ELF-1 (cell line): ENCODE data around the gene WDR81.

Source experiments
- DNase-seq: peaks from one replicate; pipeline ENCODE4 v3.0.0-alpha.2; 2016; ENCODE audit warnings: low read depth, low spot score

The WDR81 gene

DNA sequence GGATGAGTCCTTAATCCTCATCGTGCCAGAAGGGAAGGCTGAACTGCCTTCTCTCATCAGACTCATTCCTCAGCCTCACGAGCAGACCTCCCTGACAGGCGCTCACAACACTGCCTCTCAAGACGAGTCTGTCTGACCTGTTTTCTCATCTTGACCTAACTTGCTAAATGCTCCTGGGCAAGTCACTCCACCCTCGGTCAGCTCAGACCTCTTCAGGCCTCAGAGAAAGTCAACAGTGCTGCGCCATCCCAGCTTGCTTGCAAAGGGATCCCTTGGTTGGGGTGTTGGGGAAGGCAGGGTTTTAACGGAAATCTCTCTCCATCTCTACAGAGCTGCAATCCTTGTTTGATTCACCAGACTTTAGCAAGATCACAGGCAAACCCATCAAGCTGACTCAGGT, 52.4 kb downstream of the WDR81 start:
- no peak for DNase-seq

DNA sequence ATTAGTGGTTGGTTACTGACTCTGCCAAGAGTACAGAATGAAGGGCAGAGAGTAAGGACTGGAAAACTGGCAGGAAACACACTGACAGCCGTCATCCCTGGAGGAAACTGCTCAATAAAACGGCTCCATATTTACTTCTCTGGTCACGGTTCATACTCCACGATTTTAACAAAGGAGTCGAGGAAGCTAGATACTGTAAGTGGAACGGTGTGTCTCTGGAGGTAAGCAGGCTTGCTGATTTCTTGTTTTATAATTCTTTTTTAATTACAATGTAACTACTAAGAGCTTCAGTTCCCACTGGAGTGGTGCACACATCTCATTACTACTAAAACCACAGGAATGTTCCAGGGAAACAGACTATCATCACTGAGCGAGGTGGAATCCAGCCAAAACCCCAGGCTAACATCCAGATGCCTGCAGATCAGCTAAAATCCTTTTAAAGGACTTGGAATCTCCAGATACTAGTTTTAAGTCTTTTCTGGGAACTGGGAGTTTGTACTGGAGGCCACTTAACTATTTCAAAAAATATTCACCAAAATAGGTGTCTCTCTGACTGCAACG, 55.1 kb downstream of the WDR81 start:
- DNase-seq = no peak

DNA sequence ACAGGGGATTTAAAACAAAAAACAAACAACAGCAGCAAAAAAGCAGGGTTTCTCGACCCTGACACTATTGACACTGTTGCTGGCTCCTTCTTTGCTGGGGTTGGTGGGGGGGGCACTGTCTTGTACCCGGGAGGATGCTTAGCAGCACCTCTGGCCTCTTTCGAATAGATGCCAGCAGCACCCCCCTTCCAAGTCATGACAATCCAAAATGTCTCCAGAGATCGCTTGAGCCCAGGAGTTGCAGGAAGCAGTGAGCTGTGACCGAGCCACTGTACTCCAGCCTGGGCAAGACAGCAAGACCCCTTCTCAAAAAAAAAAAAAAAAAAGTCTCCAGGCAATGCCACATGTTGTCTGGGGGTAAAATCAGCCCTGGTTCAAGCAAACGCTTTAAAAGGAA, 57.7 kb downstream of the WDR81 start:
- no peak for DNase-seq

DNA sequence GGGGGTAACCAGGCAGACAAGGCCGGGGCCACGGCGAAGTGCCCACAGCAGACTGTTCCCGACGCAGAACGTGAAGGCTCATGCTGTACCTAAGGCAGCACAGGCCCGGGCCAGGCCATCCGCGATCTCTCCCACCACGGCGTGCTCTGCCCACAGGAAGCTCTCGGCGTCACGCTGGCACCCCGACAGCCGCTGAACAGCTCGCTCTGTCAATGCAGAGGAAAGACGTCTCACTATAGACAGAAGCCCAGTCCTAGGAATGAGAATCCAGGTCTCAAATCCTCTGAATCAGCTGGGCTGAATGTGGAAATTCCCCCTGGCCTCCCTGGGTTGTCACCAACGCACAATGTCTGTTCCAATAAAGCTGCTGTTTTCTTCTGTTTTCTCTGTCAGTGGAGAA, 58.8 kb downstream of the WDR81 start:
- no peak for DNase-seq

DNA sequence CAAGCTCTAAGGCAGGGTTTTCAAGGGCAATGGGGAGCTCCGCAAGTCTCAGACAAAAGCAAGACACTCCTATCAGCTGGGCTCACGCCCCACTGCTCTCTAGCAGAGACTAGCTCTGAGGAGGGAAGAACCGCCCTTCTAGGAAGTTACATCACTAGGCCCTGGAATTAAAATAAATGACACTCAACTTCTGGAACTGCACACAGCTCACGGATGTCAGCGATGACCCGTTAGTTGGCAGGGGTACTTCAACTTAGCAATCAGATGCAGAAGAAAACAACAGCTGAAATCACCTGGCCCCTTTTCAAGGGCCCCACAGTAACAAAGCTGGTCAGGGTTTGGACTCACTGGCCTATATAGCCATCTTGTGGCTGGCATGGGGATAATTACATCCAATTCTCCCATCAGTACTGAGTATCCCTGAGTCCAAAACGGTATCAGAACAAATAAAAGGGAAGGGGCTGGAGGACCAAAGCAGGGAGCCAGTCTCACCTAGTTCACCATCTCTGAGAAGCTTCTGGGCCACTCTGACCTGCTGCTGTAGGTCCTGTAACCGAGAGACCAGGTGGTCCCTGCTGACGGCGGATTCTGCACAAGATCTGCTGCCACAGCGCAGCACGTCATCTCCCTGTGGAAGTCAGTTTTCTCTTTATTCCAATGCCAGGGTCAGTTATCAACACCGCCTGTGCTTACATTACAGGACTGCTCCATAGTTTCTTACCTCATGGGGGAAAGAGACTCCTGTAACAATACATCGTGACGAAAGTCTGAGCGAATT, 59.5 kb downstream of the WDR81 start:
- DNase-seq = peak; percentile 57

DNA sequence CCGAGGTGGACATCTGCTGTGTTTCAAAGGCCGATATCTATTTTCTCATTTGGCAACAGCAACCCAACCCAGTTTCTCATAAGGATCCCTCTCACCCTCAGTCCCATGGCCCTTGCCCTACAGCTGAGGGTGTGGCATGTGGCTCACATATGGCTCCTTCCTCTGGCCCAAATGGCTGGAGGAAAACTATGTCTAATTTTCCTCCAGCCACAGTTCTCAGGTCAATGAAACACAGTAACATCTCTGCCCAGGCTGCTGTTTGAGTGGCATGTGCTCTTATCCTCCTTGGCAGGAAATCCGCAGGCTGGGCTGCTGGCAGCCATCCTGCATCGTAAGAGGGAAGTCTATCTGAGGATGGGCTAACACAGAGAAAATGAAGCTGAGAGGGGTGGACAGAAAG, 61.4 kb downstream of the WDR81 start:
- DNase-seq = no peak

DNA sequence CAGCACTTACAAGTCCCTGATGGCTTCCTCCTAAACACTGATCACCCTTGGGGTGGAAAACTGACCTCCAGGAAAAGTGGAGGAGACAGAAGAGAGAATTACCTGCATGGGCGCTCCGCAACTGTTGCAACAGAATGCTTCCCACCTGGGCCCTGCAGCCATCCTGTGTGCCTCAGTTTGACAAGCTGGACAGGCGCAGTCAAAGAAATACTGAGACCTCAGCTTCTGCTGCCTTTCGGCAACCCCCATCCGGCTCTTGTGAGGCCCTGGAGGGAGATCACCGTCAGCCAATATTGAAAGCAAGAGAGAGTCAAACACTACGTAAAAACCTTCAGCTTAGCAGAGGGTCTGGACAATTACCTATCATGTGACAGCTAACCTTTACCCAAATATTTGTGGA, 62.2 kb downstream of the WDR81 start:
- DNase-seq = no peak

DNA sequence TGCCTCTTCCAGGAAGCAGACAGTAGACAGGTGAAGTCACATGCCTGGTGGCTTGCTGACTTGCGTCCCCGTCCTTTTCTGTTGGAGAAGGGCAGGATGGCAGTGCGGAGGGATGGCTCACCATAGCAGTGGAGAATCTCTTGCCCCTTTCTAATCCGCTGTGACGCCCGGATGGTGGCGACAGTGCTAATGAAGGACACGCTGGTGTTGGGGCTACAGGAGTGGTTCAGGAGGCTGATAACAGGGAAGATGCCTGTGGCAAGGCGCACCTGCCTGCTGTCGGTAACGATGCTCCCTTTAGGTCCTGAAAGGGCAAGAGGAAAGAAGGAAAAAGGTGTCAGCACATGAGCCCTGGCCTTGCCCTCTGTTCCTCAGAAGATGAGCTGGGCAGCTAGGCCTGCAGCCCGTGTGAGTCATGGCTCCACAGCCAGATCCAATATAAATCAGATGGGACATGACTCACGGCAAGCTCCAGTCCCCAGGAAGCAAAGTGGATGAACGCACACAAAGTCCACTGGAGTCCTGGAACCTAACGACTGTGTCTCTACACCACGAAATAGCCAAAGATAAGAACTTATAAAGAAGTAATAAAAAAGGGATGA, 62.9 kb downstream of the WDR81 start:
- peak; percentile 61 for DNase-seq
